RWPE1 (cell line): ENCODE results near the gene FAM227B.

Experiments used
- CTCF ChIA-PET: fragments of 350-600 bp; sonication (Branson Sonifier 250); formaldehyde crosslinking; extraction: SDS; loops from one replicate; lab custom pipeline; 2021; lab: Yijun Ruan, JAX
- POLR2A ChIA-PET: fragments of 400-600 bp; formaldehyde crosslinking; extraction: SDS; loops from one replicate; lab custom pipeline; 2020; ENCODE audit warnings: antibody characterized with exemption; ENCODE audit not compliant: low non-redundant PET; lab: Yijun Ruan, JAX
- DNase-seq: peaks from one replicate; pipeline ENCODE4 v3.0.0; 2012; ENCODE audit warnings: low spot score
- H3K27ac ChIP-seq: fragments of 450-650 bp; 2 replicates; pipeline ENCODE4 v1.5.1; 2017
- TF ChIP-seq, protein P1 (sequence below): fragments of 450-650 bp; conservative IDR thresholded peaks from 2 replicates; pipeline ENCODE4 v1.5.1; 2017; ENCODE audit warnings: low read depth, mild to moderate bottlenecking

The FAM227B gene

GRCh38 chr15:49468481-49468839 is 152.2 kb downstream of the FAM227B start:
- H3K27ac ChIP-seq: no peak overlapping the region
- CTCF ChIA-PET: no interaction called here
- POLR2A ChIA-PET: no interaction called here
- DNase-seq: no peak
- TF ChIP-seq, protein P1, sequence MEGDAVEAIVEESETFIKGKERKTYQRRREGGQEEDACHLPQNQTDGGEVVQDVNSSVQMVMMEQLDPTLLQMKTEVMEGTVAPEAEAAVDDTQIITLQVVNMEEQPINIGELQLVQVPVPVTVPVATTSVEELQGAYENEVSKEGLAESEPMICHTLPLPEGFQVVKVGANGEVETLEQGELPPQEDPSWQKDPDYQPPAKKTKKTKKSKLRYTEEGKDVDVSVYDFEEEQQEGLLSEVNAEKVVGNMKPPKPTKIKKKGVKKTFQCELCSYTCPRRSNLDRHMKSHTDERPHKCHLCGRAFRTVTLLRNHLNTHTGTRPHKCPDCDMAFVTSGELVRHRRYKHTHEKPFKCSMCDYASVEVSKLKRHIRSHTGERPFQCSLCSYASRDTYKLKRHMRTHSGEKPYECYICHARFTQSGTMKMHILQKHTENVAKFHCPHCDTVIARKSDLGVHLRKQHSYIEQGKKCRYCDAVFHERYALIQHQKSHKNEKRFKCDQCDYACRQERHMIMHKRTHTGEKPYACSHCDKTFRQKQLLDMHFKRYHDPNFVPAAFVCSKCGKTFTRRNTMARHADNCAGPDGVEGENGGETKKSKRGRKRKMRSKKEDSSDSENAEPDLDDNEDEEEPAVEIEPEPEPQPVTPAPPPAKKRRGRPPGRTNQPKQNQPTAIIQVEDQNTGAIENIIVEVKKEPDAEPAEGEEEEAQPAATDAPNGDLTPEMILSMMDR: no peak

GRCh38 chr15:49467746-49468480 is 152.7 kb downstream of the FAM227B start:
- ChIA-PET POLR2A (no interaction called here), CTCF (no interaction called here)
- H3K27ac ChIP-seq: no peak overlapping the region
- no peak for DNase-seq
- TF ChIP-seq, protein P1: no peak

DNA sequence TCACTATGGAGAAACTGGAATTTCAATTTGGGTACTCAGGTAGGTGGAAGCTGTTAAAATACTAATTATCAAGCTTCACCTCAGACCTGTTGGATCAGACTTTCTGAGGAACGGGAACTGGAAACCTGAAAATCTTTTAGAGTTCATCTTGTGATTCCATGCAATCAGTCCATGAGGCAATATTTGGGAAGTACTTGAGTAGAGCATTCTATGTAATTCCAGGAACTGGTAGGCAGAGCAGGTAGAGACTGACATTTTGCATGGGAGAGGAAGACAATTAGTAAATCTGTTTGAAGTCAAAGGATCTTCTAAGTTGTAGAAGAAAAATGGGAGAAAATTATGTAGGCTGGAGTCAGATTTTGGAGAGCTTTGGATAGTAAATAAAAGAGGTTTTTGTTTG is 154.5 kb downstream of the FAM227B start:
- POLR2A ChIA-PET: no interaction called here
- CTCF ChIA-PET: no interaction called here
- no peak for DNase-seq
- TF ChIP-seq, protein P1: no peak
- no peak overlapping the region for H3K27ac ChIP-seq

GRCh38 chr15:49464522-49464921 is 156.1 kb downstream of the FAM227B start:
- DNase-seq: no peak
- no peak overlapping the region for H3K27ac ChIP-seq
- TF ChIP-seq, protein P1: no peak
- ChIA-PET CTCF (no interaction called here), POLR2A (no interaction called here)

GRCh38 chr15:49462232-49462844 is 158.3 kb downstream of the FAM227B start:
- POLR2A ChIA-PET: no interaction called here
- no peak for DNase-seq
- CTCF ChIA-PET: interaction anchor here (0.7 kb wide), 1 partner anchor 536 kb away, joined by 4 read pairs; no protein-coding TSS in a partner anchor
- H3K27ac ChIP-seq: no peak overlapping the region
- TF ChIP-seq, protein P1: no peak

DNA sequence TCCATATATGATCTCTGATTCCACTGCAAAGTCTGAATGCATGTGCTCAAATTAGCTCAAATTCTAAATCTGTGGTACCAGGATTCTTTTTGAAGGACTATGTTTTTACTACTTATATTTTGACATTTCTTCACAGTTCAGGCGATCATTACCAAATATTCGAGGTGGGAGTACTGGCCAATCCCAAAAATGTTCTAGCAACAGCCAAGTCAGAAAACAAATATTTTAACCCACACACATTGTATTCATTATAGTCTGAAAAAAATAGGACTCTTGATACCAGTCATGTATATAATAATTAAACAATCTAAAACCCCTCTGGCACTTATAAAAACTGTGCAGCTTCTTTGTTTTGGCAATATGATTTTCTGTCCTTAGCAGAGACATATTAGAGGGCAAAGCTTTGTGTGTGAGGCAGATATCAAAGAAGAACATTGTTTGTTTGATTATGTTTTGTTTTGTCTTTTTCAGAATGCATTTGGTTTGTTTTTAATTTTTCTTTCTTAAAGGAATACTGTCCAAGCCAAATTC is 160.1 kb downstream of the FAM227B start:
- TF ChIP-seq, protein P1: no peak
- no peak for DNase-seq
- H3K27ac ChIP-seq: no peak overlapping the region
- ChIA-PET CTCF (interaction anchor here (0.6 kb wide), 1 partner anchor 604 kb away, joined by 3 read pairs; no protein-coding TSS in a partner anchor), POLR2A (no interaction called here)
